GM10266 (cell line): ENCODE measurements around the gene NOTO.
"Not testable (repeated sequence)": the region's sequence is repeated elsewhere in the genome, so short reads cannot be mapped to it uniquely, and the experiment has no call there.

ENCODE experiments used
- DNase-seq: peaks from one replicate; pipeline ENCODE4 v3.0.0; 2012; ENCODE audit errors: extremely low spot score
- CTCF ChIP-seq: IDR thresholded peaks from 2 replicates; pipeline ENCODE4 v1.5.1; 2012; ENCODE audit warnings: mild to moderate bottlenecking, low read depth; ENCODE audit not compliant: control insufficient read depth, insufficient read depth; ENCODE audit errors: missing control alignments

The NOTO gene

GRCh38 chr2:73202156-73203054, at the start of gene NOTO:
Gene NOTO, plus strand, starts transcription at chr2:73202574. Its CDS starts 93 bp downstream, at chr2:73202667.
- no peak for TF ChIP-seq CTCF
- no peak for DNase-seq

- peak; percentile 30 for DNase-seq
- TF ChIP-seq CTCF, result peak; percentile 59
These were observed 45.7 kb upstream of the NOTO start for GRCh38 chr2:73156539-73157124.

- no peak for DNase-seq
- TF ChIP-seq CTCF, result no peak
These were observed 39.5 kb upstream of the NOTO start for GRCh38 chr2:73162856-73163391.

GRCh38 chr2:73163483-73164367, 38.6 kb upstream of the NOTO start:
- peak; percentile 81 for TF ChIP-seq CTCF
- peak; percentile 73 for DNase-seq

GRCh38 chr2:73165978-73166377, 36.4 kb upstream of the NOTO start:
- DNase-seq, result not testable (repeated sequence)

- not testable (repeated sequence) for DNase-seq
These were observed 35.6 kb upstream of the NOTO start for GRCh38 chr2:73166813-73167212.

GRCh38 chr2:73168348-73168747, 34.0 kb upstream of the NOTO start:
- DNase-seq, result not testable (repeated sequence)

- not testable (repeated sequence) for DNase-seq
These were observed 32.0 kb upstream of the NOTO start for GRCh38 chr2:73170341-73170740.

- peak; percentile 72 for DNase-seq
- no peak for TF ChIP-seq CTCF
These were observed 29.4 kb upstream of the NOTO start for GRCh38 chr2:73172963-73173362.
